T-cell (primary cell): ENCODE data around the gene RDH16. TPM values are rescaled to one million over a fixed set of nuclear protein-coding genes. Genes with fewer than 3 reads are reported as not detected.

ENCODE experiments used
- ATAC-seq, 4 experiments: fragments of 200-7000 bp in 3 of 4; fragments of 150-1000 bp in 1 of 4; cut with Tn5 transposase; replicated peaks in 1 of 4; 1 replicate in 3 of 4; 2 replicates in 1 of 4; pipeline ENCODE4 v1.10.0; 2021; ENCODE audit warnings: moderate library complexity in 3 of 4, mild to moderate bottlenecking in 2 of 4, moderate number of reproducible peaks in 1 of 4
- CTCF ChIA-PET, 2 donors: fragments of 300-600 bp; sonication (Branson Sonifier 250); formaldehyde crosslinking; loops; one replicate each; lab custom pipeline; 2022; ENCODE audit warnings: antibody characterized with exemption in 2 of 2; lab: Charles Lee
- POLR2A ChIA-PET, 2 donors: fragments of 300-600 bp; sonication (Branson Sonifier 250); formaldehyde crosslinking; loops; one replicate each; lab custom pipeline; 2022; ENCODE audit warnings: antibody characterized with exemption in 2 of 2; lab: Charles Lee
- DNase-seq, 35 experiments: peaks; one replicate each; pipeline versions ENCODE4 v3.0.0 to v3.0.0-alpha.2; 2013 to 2023
- H3K27ac ChIP-seq: one replicate; pipeline ENCODE4 v1.5.1; 2013; ENCODE audit warnings: low read length
- H3K27me3 ChIP-seq, 2 experiments: replicated peaks in 1 of 2; 1 replicate in 1 of 2; 2 replicates in 1 of 2; pipeline versions ENCODE4 v1.6.1 to v1.7.0; 2013; ENCODE audit warnings: low read length in 1 of 2, mixed read lengths in 1 of 2; ENCODE audit not compliant: control insufficient read depth in 2 of 2, insufficient read depth in 2 of 2; ENCODE audit errors: extremely low read depth in 1 of 2
- H3K36me3 ChIP-seq, 2 donors: 1 replicate in 1 of 2; 2 replicates in 1 of 2; pipeline versions ENCODE4 v1.6.1 to v1.7.0; 2013; ENCODE audit warnings: low read length in 1 of 2; ENCODE audit not compliant: control insufficient read depth in 2 of 2, insufficient read depth in 1 of 2; ENCODE audit errors: extremely low read depth in 1 of 2
- H3K4me1 ChIP-seq, 2 experiments: 1 replicate in 1 of 2; 2 replicates in 1 of 2; pipeline versions ENCODE4 v1.6.1 to v1.7.0; 2013; ENCODE audit warnings: low read length in 2 of 2, mixed read lengths in 1 of 2; ENCODE audit not compliant: insufficient read depth in 2 of 2, control insufficient read depth in 1 of 2; ENCODE audit errors: extremely low read depth in 1 of 2
- H3K4me3 ChIP-seq, 2 donors: 1 replicate in 1 of 2; 2 replicates in 1 of 2; pipeline versions ENCODE4 v1.5.1 to v1.7.0; 2013; ENCODE audit warnings: mild to moderate bottlenecking in 2 of 2, low read length in 1 of 2, moderate library complexity in 1 of 2; ENCODE audit not compliant: control insufficient read depth in 1 of 2; ENCODE audit errors: extremely low read depth in 1 of 2
- H3K9me3 ChIP-seq: 2 replicates; pipeline ENCODE4 v1.7.0; 2013
- H3K27ac Mint-ChIP-seq, 2 donors: one replicate each; pipeline ENCODE4 v1.8.0; 2020 to 2021; ENCODE audit warnings: mild to moderate bottlenecking in 2 of 2, mixed read lengths in 2 of 2
- H3K27me3 Mint-ChIP-seq, 2 donors: one replicate each; pipeline ENCODE4 v1.8.0; 2021 to 2022; ENCODE audit warnings: mixed read lengths in 2 of 2
- H3K36me3 Mint-ChIP-seq: one replicate; pipeline ENCODE4 v1.8.0; 2021; ENCODE audit warnings: mixed read lengths
- H3K4me1 Mint-ChIP-seq, 3 donors: one replicate each; pipeline ENCODE4 v1.8.0; 2020 to 2022; ENCODE audit warnings: mixed read lengths in 3 of 3, mild to moderate bottlenecking in 1 of 3
- H3K4me3 Mint-ChIP-seq, 3 donors: one replicate each; pipeline ENCODE4 v1.8.0; 2020 to 2022; ENCODE audit warnings: mild to moderate bottlenecking in 3 of 3, mixed read lengths in 3 of 3, moderate library complexity in 3 of 3
- H3K9me3 Mint-ChIP-seq, 3 donors: one replicate each; pipeline ENCODE4 v1.8.0; 2020 to 2022; ENCODE audit warnings: mixed read lengths in 3 of 3
- WGBS: methylation state at CpG from one replicate; pipeline ENCODE4 v1.1.5; 2013; ENCODE audit warnings: missing lambda C conversion rate; ENCODE audit not compliant: insufficient coverage; 5-methylcytosine and 5-hydroxymethylcytosine counted together
- total RNA-seq, 35 experiments: library from RNA in 6 of 35; stranded (reverse) in 6 of 35; fragments of 120-200 nt in 1 of 35; gene quantifications; one replicate each; pipeline versions ENCODE4 v1.2.1 to v1.2.4 and lab custom pipeline; 2013 to 2026

The RDH16 gene, protein sequence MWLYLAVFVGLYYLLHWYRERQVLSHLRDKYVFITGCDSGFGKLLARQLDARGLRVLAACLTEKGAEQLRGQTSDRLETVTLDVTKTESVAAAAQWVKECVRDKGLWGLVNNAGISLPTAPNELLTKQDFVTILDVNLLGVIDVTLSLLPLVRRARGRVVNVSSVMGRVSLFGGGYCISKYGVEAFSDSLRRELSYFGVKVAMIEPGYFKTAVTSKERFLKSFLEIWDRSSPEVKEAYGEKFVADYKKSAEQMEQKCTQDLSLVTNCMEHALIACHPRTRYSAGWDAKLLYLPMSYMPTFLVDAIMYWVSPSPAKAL
- total RNA-seq (1 to 10 TPM in 3 of 5 donors, under 1 TPM in 2; 0.98 to 1.6 (median 1.1) TPM), total RNA-seq (lab: John Stamatoyannopoulos, UW) (0 to 3.0 (median 0.79) reads per million in 29 experiments)
- total RNA-seq (2013), result 1.3 TPM

DNA sequence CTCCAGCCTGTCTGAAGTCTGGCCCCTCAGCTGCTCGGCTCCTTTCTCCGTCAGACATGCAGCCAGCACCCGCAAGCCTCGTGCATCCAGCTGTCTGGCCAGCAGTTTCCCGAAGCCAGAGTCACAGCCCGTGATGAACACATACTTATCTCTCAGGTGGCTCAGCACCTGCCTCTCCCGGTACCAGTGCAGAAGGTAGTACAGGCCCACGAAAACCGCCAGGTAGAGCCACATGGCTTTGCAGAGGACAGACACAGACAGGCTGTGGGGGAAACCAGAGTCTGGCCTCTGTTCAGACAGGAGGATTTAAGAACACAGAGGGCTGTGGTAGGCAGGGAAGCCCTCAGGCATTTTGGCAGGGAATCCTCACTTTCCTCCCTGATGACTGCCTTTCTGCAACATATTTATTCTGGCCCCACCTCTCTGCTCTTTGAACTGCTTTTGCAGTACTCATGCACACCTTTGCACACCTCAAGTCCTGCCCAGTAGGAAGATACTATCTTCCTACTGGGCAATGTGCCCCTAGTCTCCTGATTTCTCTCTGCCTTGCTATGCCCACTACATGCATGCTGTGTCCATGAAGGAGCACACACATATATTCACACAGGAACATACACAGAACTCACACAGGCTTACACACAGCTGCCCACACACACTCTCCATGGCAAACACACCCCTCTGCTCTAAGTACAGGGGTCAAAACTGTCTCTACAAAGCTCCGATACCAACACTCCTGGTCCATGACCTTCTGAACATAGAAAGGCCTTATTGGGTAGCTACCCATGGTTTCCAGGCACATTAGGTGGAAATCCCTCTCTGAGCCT lies at the start of gene RDH16:
TSS of gene RDH16 (minus strand) at position 380 of the 824 bp plus-strand sequence. CDS start at position 234, 146 bp downstream.
- no peak within 1 kb of the TSS for H3K4me3 Mint-ChIP-seq
- ATAC-seq, result no peak
- H3K9me3 ChIP-seq, result no peaks in the 10 kb centered on the region
- POLR2A ChIA-PET, result no interaction called here
- CTCF ChIA-PET, result no interaction called here
- no peak within 1 kb of the TSS for H3K27ac Mint-ChIP-seq
- H3K27ac ChIP-seq, result no peak within 1 kb of the TSS
- H3K9me3 Mint-ChIP-seq, result peaks cover 0 to 4% (median 0%) of the 10 kb centered on the region in 3 donors
- H3K4me1 ChIP-seq, result no peaks in the 10 kb centered on the region
- DNase-seq, result no peak
- H3K36me3 Mint-ChIP-seq, result peaks cover 18% of the 10 kb centered on the region
- no peaks in the 10 kb centered on the region for H3K4me1 Mint-ChIP-seq
- peaks cover 5 to 11% of the 10 kb centered on the region in 2 donors for H3K27me3 Mint-ChIP-seq
- H3K4me3 ChIP-seq, result no peak within 1 kb of the TSS
- H3K27me3 ChIP-seq, result peaks cover 0 to 16% of the 10 kb centered on the region in 2 experiments
- WGBS, result 95% methylated on average over 9 of the region's 10 CpGs
- H3K36me3 ChIP-seq, result no peaks in the 10 kb centered on the region

DNA sequence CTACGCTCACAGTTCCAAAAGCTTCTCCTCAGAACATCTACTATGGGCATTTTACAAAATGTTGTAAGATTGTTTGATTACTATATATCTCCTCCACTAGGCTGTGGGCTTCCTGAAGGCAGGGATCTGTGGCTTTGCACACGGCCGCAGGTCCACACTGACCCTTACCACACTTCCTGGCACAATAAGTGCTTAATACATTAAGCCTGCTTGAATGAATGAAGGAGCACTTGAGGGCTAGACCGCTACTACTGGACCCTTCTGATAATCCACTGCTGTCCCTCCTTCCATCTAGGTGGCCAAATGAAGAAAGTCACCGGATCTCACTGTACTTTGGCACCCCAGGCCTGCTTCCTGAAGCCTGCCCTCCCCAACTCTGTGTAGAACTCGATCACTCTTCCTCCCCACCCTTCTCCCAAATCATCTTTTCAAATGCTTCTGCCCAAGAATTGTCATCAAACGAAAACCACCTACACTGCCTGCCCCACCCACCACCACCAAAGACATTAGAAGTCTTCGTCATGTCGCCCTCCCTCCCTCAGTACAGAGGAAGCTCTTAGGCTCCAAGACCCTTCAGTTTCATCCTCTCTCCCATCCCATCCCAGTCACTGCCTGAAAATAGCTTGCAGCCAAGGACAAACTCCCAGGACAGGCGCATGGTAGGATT lies 49.5 kb upstream of the RDH16 start:
- ChIA-PET POLR2A (no interaction called here), CTCF (interaction anchor here (0.6 to 5.7 kb wide), 10 partner anchors 46 to 415 kb away, joined by 3 to 42 read pairs (median 6); partner anchors contain the start of genes NEMP1 (in 1 of the 2) and STAT6 (in 1 of the 2))
- Histone ChIP-seq H3K27me3 (no peaks in the 10 kb centered on the region), H3K9me3 (no peaks in the 10 kb centered on the region), H3K27ac (peak overlapping the region; percentile 60), H3K4me3 (peak overlapping the region; percentile 22 to 35), H3K4me1 (peaks cover 36 to 48% of the 10 kb centered on the region in 2 experiments), H3K36me3 (peaks cover 24 to 27% of the 10 kb centered on the region in 2 donors)
- peaks cover 21% of the 10 kb centered on the region for H3K36me3 Mint-ChIP-seq
- peak overlapping the region; percentile 95 to 96 for H3K27ac Mint-ChIP-seq
- peaks cover 64 to 87% (median 76%) of the 10 kb centered on the region in 3 donors for H3K4me1 Mint-ChIP-seq
- no peaks in the 10 kb centered on the region for H3K27me3 Mint-ChIP-seq
- no peaks in the 10 kb centered on the region for H3K9me3 Mint-ChIP-seq
- DNase-seq (peak in 4 of 35 experiments; percentile 18 to 38 (median 23)), ATAC-seq (peak in 2 of 4 experiments; percentile 2 to 26)
- H3K4me3 Mint-ChIP-seq, result peak overlapping the region; percentile 80 to 90 (median 88)
- 40% methylated on average over 6 of the region's 10 CpGs for WGBS

DNA sequence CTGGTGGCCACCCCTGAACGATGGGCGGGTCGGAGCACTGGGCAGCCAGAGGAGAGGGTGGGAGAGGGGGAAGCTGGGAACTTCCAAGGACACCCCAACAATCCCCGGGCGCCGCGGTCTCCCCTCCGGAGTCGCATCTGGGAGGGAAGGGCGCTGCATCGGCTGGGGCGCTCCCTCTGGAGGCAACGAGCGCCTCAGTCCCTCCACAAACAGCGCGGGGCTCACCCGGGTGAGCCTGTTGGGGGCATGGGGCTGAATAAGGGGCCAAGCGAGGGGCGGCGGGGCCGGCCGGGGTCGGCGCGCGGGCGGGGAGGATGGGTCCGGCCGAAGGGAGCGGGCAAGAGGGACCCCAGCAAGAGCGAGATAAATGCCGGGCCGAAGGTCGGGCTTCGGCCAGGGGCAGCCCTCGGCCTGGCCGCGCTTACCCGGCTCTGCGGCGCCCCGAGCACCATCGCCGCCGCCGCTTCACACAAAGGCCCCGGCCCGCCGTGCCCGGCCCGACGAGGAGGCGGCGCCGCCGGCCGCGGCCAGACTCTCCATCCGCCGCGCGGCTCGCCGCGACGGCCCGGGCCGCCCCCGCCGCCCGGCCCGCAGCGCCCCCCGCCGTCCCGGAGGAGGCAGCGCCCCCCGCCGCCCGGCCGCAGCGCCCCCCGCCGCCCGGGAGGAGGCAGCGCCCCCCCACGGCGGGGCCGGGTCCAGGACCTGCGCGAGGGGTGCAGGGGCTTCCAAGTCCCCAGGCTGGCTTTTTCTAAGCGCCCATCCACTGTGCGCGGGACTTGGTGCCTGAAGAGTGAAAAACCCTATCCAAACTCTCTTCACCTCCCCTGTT lies 48.8 kb upstream of the RDH16 start, which contains the start of gene ZBTB39:
TSS of gene ZBTB39 (minus strand) at position 567 of the 829 bp plus-strand sequence. CDS start 1,629 bp downstream, outside the sequence.
- H3K4me3 ChIP-seq, result peak within 1 kb of the TSS; percentile 60 to 70
- ChIA-PET POLR2A (no interaction called here), CTCF (interaction anchor here (0.6 to 5.7 kb wide), 9 partner anchors 18 to 415 kb away, joined by 3 to 42 read pairs (median 7); partner anchors contain the start of genes NEMP1 (in 1 of the 2) and STAT6 (in 1 of the 2))
- Mint-ChIP-seq H3K36me3 (peaks cover 25% of the 10 kb centered on the region), H3K27ac (peak within 1 kb of the TSS; percentile 95 to 96), H3K4me1 (peaks cover 63 to 86% (median 76%) of the 10 kb centered on the region in 3 donors), H3K9me3 (no peaks in the 10 kb centered on the region), H3K4me3 (peak within 1 kb of the TSS; percentile 92 to 95 (median 93)), H3K27me3 (no peaks in the 10 kb centered on the region)
- DNase-seq (peak; percentile 16 to 85 (median 58)), ATAC-seq (peak; percentile 81 to 89 (median 88))
- H3K36me3 ChIP-seq, result peaks cover 24 to 35% of the 10 kb centered on the region in 2 donors
- under 1% methylated on average over 65 of the region's 94 CpGs for WGBS
- no peaks in the 10 kb centered on the region for H3K27me3 ChIP-seq
- peaks cover 33 to 48% of the 10 kb centered on the region in 2 experiments for H3K4me1 ChIP-seq
- H3K27ac ChIP-seq, result peak within 1 kb of the TSS; percentile 60
- no peaks in the 10 kb centered on the region for H3K9me3 ChIP-seq

DNA sequence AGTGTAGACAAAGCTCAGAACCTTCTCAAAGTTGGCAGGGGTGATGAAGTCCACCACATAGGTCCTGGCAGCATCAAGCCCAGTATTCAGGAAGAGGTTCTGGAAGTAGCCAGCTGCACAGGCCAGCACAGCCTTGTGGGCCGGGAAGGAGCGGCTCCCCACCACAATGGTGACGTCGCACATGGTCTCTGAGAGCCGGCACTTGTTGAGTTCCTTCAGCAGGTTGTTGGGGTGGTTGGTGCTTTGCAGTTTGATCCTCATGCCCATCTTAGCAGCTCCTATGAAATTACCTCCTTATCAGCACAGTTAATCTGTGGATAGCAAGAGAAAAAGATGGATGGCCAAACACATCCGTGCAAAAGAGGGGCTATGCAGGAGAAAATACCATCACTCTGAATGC lies 47.2 kb upstream of the RDH16 start:
- Histone ChIP-seq H3K27me3 (no peaks in the 10 kb centered on the region), H3K36me3 (peaks cover 27 to 42% of the 10 kb centered on the region in 2 donors), H3K4me1 (peaks cover 29 to 46% of the 10 kb centered on the region in 2 experiments), H3K27ac (no peak overlapping the region), H3K4me3 (no peak overlapping the region), H3K9me3 (no peaks in the 10 kb centered on the region)
- Mint-ChIP-seq H3K36me3 (peaks cover 30% of the 10 kb centered on the region), H3K9me3 (no peaks in the 10 kb centered on the region), H3K4me1 (peaks cover 68 to 81% (median 79%) of the 10 kb centered on the region in 3 donors), H3K27ac (no peak overlapping the region), H3K4me3 (peak overlapping the region; percentile 92 to 95 (median 93)), H3K27me3 (no peaks in the 10 kb centered on the region)
- no CpG with 5 or more reads among the region's 6 CpGs for WGBS
- ChIA-PET POLR2A (no interaction called here), CTCF (interaction anchor here (0.6 to 5.7 kb wide), 6 partner anchors 16 to 612 kb away, joined by 4 to 42 read pairs (median 11); partner anchors contain the start of genes LRP1 (in 1 of the 2) and STAT6 (in 1 of the 2))
- no peak for ATAC-seq
- no peak for DNase-seq

DNA sequence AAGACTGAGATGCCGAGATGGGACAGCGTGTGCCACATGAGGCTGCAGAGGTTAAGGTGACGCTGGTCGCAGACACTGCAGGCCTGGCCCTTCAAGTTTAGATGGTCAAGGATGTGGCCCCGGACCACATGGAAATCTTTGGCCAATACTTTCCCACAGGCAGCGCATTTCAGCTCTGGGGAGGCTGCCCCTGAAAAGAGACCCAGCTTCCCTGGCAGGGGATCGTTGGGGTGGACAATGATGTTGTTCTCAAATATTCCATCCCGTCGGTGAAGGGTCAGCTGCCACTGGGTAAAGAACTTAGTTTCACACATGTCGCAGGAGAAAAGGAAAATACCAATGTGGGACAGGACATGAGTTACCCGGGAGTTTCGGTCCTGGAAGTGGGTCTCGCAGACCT lies 46.0 kb upstream of the RDH16 start:
- ChIA-PET POLR2A (no interaction called here), CTCF (interaction anchor here (0.5 to 5.7 kb wide), 4 partner anchors 22 to 246 kb away, joined by 3 to 42 read pairs (median 6); no protein-coding TSS in a partner anchor)
- Histone ChIP-seq H3K4me3 (no peak overlapping the region), H3K36me3 (peaks cover 27 to 49% of the 10 kb centered on the region in 2 donors), H3K4me1 (peaks cover 27 to 50% of the 10 kb centered on the region in 2 experiments), H3K9me3 (no peaks in the 10 kb centered on the region), H3K27me3 (no peaks in the 10 kb centered on the region), H3K27ac (no peak overlapping the region)
- peak overlapping the region in 1 of 3 donors; percentile 37 for H3K4me3 Mint-ChIP-seq
- ATAC-seq, result no peak
- H3K36me3 Mint-ChIP-seq, result peaks cover 33% of the 10 kb centered on the region
- H3K27ac Mint-ChIP-seq, result no peak overlapping the region
- H3K9me3 Mint-ChIP-seq, result no peaks in the 10 kb centered on the region
- DNase-seq, result no peak
- no peaks in the 10 kb centered on the region for H3K27me3 Mint-ChIP-seq
- WGBS, result 100% methylated on average over 10 of the region's 13 CpGs
- H3K4me1 Mint-ChIP-seq, result peaks cover 79 to 88% (median 87%) of the 10 kb centered on the region in 3 donors
